PC-9 (cell line): ENCODE results near the gene RPS14.
"Not testable (repeated sequence)": the region's sequence is repeated elsewhere in the genome, so short reads cannot be mapped to it uniquely, and the experiment has no call there.

Experiments
- CTCF ChIP-seq: fragments of 200-600 bp; sonication (generic); conservative IDR thresholded peaks from 2 replicates; pipeline ENCODE4 v1.6.1; 2017; ENCODE audit warnings: mixed run types, antibody characterized with exemption, mild to moderate bottlenecking, moderate library complexity
- EZH2 ChIP-seq: fragments of 200-600 bp; sonication (generic); IDR thresholded peaks from 2 replicates; pipeline ENCODE4 v1.8.0; 2017; ENCODE audit warnings: antibody characterized with exemption, low read depth

- not testable (repeated sequence) for TF ChIP-seq CTCF, EZH2
Observed at GRCh38 chr5:150426165-150426564, 23.4 kb downstream of the RPS14 start.
